ENCODE results near the gene SASH1. TPM values are rescaled to one million over a fixed set of nuclear protein-coding genes. Genes with fewer than 3 reads are reported as not detected.

The SASH1 gene
- total RNA-seq, 1 experiment from 2014 or later, result 42.0 TPM

GRCh38 chr6:148431840-148432239 is 89.2 kb downstream of the SASH1 start:
- BruUV-seq (replicated peaks), result no TSS peak
- Histone ChIP-seq H3K4me1 (peaks cover 20% of the 10 kb centered on the region), H3K9me3 (no peaks in the 10 kb centered on the region), H3K27me3 (replicated peaks; ENCODE audit: control insufficient read depth, insufficient read depth, low read length) (no peaks in the 10 kb centered on the region), H3K36me3 (ENCODE audit: control insufficient read depth, insufficient read depth, low read length) (no peaks in the 10 kb centered on the region), H3K4me3 (ENCODE audit: low read depth, low read length) (no peak overlapping the region)
- no peak overlapping the region for H3K27ac Mint-ChIP-seq (ENCODE audit: unreplicated experiment)
- H3K9me3 Mint-ChIP-seq (ENCODE audit: unreplicated experiment), result no peaks in the 10 kb centered on the region
- no peak for TF ChIP-seq CTCF (IDR thresholded peaks at IDR 0.05; ENCODE audit: insufficient read depth in 1 of 2, low read depth in 1 of 2, low read length in 1 of 2, severe bottlenecking in 1 of 2, unreplicated experiment in 1 of 2)
- no peaks in the 10 kb centered on the region for H3K27me3 Mint-ChIP-seq (ENCODE audit: insufficient read depth, unreplicated experiment)
- H3K4me3 Mint-ChIP-seq (ENCODE audit: unreplicated experiment), result no peak overlapping the region
- peaks cover 14% of the 10 kb centered on the region for H3K36me3 Mint-ChIP-seq (ENCODE audit: insufficient read depth, unreplicated experiment)
- no peak for DNase-seq
- intact Hi-C loops (cut with micrococcal nuclease; ENCODE audit: unreplicated experiment), result no loop called here
- H3K4me1 Mint-ChIP-seq (ENCODE audit: low read depth, unreplicated experiment), result peaks cover 7% of the 10 kb centered on the region
- POLR2A ChIA-PET, result no interaction called here
- CTCF ChIA-PET, result no interaction called here

- DNase-seq, result no peak
- H3K4me1 Mint-ChIP-seq (ENCODE audit: low read depth, unreplicated experiment), result peaks cover 4% of the 10 kb centered on the region
- intact Hi-C loops (cut with micrococcal nuclease; ENCODE audit: unreplicated experiment), result no loop called here
- no peaks in the 10 kb centered on the region for H3K27me3 ChIP-seq (replicated peaks; ENCODE audit: control insufficient read depth, insufficient read depth, low read length)
- no peaks in the 10 kb centered on the region for H3K36me3 ChIP-seq (ENCODE audit: control insufficient read depth, insufficient read depth, low read length)
- peaks cover 15% of the 10 kb centered on the region for H3K36me3 Mint-ChIP-seq (ENCODE audit: insufficient read depth, unreplicated experiment)
- peaks cover 12% of the 10 kb centered on the region for H3K4me1 ChIP-seq
- no peak overlapping the region for H3K4me3 ChIP-seq (ENCODE audit: low read depth, low read length)
- ChIA-PET CTCF (no interaction called here), POLR2A (no interaction called here)
- TF ChIP-seq CTCF (IDR thresholded peaks at IDR 0.05; ENCODE audit: insufficient read depth in 1 of 2, low read depth in 1 of 2, low read length in 1 of 2, severe bottlenecking in 1 of 2, unreplicated experiment in 1 of 2), result no peak
- BruUV-seq (replicated peaks), result no TSS peak
- H3K27me3 Mint-ChIP-seq (ENCODE audit: insufficient read depth, unreplicated experiment), result no peaks in the 10 kb centered on the region
- no peak overlapping the region for H3K27ac Mint-ChIP-seq (ENCODE audit: unreplicated experiment)
- no peaks in the 10 kb centered on the region for H3K9me3 Mint-ChIP-seq (ENCODE audit: unreplicated experiment)
- no peaks in the 10 kb centered on the region for H3K9me3 ChIP-seq
- no peak overlapping the region for H3K4me3 Mint-ChIP-seq (ENCODE audit: unreplicated experiment)
Measured at GRCh38 chr6:148432462-148433195, 90.0 kb downstream of the SASH1 start.

DNA sequence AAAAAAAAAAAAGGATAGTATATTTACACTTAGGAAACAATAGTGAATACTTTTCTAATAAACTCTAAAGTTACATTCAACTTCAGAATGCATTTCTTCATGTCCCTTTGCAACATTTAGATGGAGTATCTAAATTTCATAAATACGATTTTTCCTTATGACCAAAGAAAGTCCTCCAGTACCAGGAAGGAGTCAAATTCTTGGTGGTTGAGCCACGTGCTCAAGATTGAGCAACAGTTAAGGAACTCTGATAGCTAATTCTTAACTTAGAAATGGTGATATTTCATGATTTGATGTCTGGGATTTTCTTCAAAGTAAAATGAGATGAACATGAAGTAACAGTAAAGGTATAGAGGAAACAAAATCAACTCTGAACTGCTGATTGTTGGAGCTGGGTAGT is 92.7 kb downstream of the SASH1 start:
- peaks cover 8% of the 10 kb centered on the region for H3K4me1 Mint-ChIP-seq (ENCODE audit: low read depth, unreplicated experiment)
- ChIA-PET CTCF (no interaction called here), POLR2A (no interaction called here)
- intact Hi-C loops (cut with micrococcal nuclease; ENCODE audit: unreplicated experiment), result no loop called here
- H3K27ac Mint-ChIP-seq (ENCODE audit: unreplicated experiment), result no peak overlapping the region
- Histone ChIP-seq H3K27me3 (replicated peaks; ENCODE audit: control insufficient read depth, insufficient read depth, low read length) (no peaks in the 10 kb centered on the region), H3K9me3 (no peaks in the 10 kb centered on the region), H3K36me3 (ENCODE audit: control insufficient read depth, insufficient read depth, low read length) (no peaks in the 10 kb centered on the region), H3K4me3 (ENCODE audit: low read depth, low read length) (no peak overlapping the region), H3K4me1 (peaks cover 6% of the 10 kb centered on the region; the same call in 1 of the 2 replicates)
- no peaks in the 10 kb centered on the region for H3K9me3 Mint-ChIP-seq (ENCODE audit: unreplicated experiment)
- peaks cover 20% of the 10 kb centered on the region for H3K36me3 Mint-ChIP-seq (ENCODE audit: insufficient read depth, unreplicated experiment)
- BruUV-seq (replicated peaks), result no TSS peak
- no peak for TF ChIP-seq CTCF (IDR thresholded peaks at IDR 0.05; ENCODE audit: insufficient read depth in 1 of 2, low read depth in 1 of 2, low read length in 1 of 2, severe bottlenecking in 1 of 2, unreplicated experiment in 1 of 2)
- no peaks in the 10 kb centered on the region for H3K27me3 Mint-ChIP-seq (ENCODE audit: insufficient read depth, unreplicated experiment)
- no peak overlapping the region for H3K4me3 Mint-ChIP-seq (ENCODE audit: unreplicated experiment)
- no peak for DNase-seq
